Skeletal muscle tissue (tissue), 4 donors: ENCODE data around the gene CSNK1G2. TPM values are rescaled to one million over a fixed set of nuclear protein-coding genes. Genes with fewer than 3 reads are reported as not detected.

Experiments
- H3K27ac ChIP-seq: one replicate; pipeline ENCODE4 v1.7.0; 2013; ENCODE audit warnings: mild to moderate bottlenecking, low read depth, low read length, inconsistent platforms
- H3K27me3 ChIP-seq, 3 donors: one replicate each; pipeline ENCODE4 v1.7.0; 2013; ENCODE audit warnings: low read length in 3 of 3; ENCODE audit not compliant: control insufficient read depth in 3 of 3, insufficient read depth in 3 of 3
- H3K36me3 ChIP-seq, 3 donors: one replicate each; pipeline ENCODE4 v1.7.0; 2013; ENCODE audit warnings: low read length in 3 of 3; ENCODE audit not compliant: control insufficient read depth in 3 of 3, insufficient read depth in 3 of 3
- H3K4me1 ChIP-seq, 3 donors: one replicate each; pipeline ENCODE4 v1.7.0; 2013; ENCODE audit warnings: low read length in 3 of 3, mild to moderate bottlenecking in 3 of 3; ENCODE audit not compliant: control insufficient read depth in 3 of 3, insufficient read depth in 3 of 3
- H3K4me3 ChIP-seq, 3 donors: one replicate each; pipeline ENCODE4 v1.7.0; 2013; ENCODE audit warnings: low read length in 3 of 3
- H3K9ac ChIP-seq, 3 donors: one replicate each; pipeline ENCODE4 v1.7.0; 2013; ENCODE audit warnings: low read length in 3 of 3, mild to moderate bottlenecking in 3 of 3, moderate library complexity in 2 of 3, low read depth in 1 of 3
- H3K9me3 ChIP-seq, 3 donors: one replicate each; pipeline ENCODE4 v1.7.0; 2013; ENCODE audit warnings: low read length in 3 of 3; ENCODE audit not compliant: control insufficient read depth in 3 of 3
- total RNA-seq: library from RNA; depleted of rRNA; stranded (reverse); fragments of >200 nt; gene quantifications from one replicate; pipeline ENCODE4 v1.2.3, GENCODE V29; 2014
- donor health status: Osteomylitis.

CSNK1G2 gene
- total RNA-seq, 1 donor from 2014 or later, result 24.0 TPM

DNA sequence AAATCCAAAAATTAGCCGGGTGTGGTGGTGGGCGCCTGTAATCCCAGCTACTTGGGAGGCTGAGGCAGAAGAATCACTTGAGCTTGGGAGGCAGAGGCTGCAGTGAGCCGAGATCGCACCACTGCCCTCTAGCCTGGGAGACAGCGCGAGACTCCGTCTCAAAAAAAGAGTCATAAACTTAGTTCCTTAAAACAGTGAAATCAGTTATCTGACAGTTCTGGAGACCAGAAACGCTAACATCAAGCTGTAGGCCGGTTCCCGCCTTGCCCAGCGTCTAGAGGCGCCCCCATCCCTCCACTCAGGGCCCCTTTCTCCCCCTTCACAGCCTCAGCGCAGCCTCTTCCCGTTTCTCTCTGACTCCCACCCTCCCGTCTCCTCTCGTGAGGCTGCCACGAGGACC, 23.8 kb upstream of the CSNK1G2 start:
- no peak overlapping the region for H3K9ac ChIP-seq
- peaks cover 26 to 29% (median 27%) of the 10 kb centered on the region in 3 donors for H3K36me3 ChIP-seq
- H3K9me3 ChIP-seq, result no peaks in the 10 kb centered on the region
- H3K4me1 ChIP-seq, result no peaks in the 10 kb centered on the region
- no peak overlapping the region for H3K4me3 ChIP-seq
- H3K27ac ChIP-seq, result no peak overlapping the region
- no peaks in the 10 kb centered on the region for H3K27me3 ChIP-seq

DNA sequence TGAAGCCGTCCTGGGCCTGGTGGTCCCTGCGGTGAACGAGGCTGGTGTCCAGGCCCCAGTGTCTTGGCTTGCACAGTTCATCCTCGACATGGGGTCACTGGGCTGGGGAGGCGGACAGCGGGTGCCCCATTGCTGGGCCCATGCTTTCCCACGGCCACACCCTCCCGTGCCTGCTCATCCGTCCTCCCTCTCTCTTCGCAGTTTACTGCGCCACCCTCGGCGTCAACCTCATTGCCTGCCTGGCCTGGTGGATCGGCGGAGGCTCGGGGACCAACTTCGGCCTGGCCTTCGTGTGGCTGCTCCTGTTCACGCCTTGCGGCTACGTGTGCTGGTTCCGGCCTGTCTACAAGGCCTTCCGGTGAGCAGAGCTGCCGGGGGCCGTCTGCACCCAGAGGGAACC, 23.0 kb upstream of the CSNK1G2 start:
- no peaks in the 10 kb centered on the region for H3K27me3 ChIP-seq
- no peaks in the 10 kb centered on the region for H3K9me3 ChIP-seq
- H3K27ac ChIP-seq, result no peak overlapping the region
- peaks cover 29 to 34% (median 30%) of the 10 kb centered on the region in 3 donors for H3K36me3 ChIP-seq
- H3K4me1 ChIP-seq, result no peaks in the 10 kb centered on the region
- H3K4me3 ChIP-seq, result no peak overlapping the region
- no peak overlapping the region for H3K9ac ChIP-seq

DNA sequence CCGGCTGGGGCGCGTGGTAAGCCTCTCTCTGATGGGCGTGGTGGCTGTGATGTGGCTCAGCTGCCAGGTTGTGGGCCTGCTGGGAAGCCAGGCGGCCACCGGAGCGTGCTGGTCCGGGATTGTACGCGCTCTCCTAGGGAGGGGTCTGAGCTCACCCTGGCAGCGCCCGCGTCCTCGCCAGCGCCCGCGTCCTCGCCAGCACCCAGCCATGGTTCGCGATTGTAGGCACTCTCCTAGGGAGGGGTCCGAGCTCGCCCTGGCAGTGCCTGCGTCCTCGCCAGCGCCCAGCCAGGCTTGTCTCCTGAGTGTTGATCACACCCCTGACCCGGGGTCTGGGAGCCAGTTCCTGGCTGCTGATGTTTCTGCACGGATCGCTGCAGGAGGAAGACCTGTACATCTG, 22.0 kb upstream of the CSNK1G2 start:
- peaks cover 26 to 40% (median 34%) of the 10 kb centered on the region in 3 donors for H3K36me3 ChIP-seq
- no peaks in the 10 kb centered on the region for H3K9me3 ChIP-seq
- no peak overlapping the region for H3K9ac ChIP-seq
- no peaks in the 10 kb centered on the region for H3K4me1 ChIP-seq
- no peak overlapping the region for H3K27ac ChIP-seq
- no peak overlapping the region for H3K4me3 ChIP-seq
- H3K27me3 ChIP-seq, result no peaks in the 10 kb centered on the region

DNA sequence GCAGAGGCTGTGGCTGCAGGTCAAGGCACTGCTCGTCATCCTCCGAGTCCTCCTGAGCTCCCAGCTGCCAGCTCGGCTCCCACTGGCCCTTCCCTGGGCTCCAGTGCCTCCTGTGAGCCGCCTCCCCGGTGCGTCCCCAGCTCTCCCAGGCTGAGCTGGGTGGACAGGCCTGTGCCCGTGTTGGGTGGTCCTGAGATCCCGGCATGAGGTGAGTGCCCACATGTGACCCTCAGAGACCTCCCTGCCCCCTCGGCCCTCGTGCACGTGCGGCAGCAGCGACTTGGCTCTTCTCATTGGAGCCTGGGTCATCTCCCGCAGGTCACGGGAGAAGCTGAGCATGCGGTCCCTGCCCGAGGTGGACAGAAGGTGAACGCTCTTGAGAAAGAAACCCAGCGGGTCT, 20.3 kb upstream of the CSNK1G2 start:
- H3K4me1 ChIP-seq, result no peaks in the 10 kb centered on the region
- no peaks in the 10 kb centered on the region for H3K9me3 ChIP-seq
- no peak overlapping the region for H3K9ac ChIP-seq
- no peaks in the 10 kb centered on the region for H3K27me3 ChIP-seq
- no peak overlapping the region for H3K4me3 ChIP-seq
- peaks cover 32 to 45% (median 34%) of the 10 kb centered on the region in 3 donors for H3K36me3 ChIP-seq
- H3K27ac ChIP-seq, result no peak overlapping the region

DNA sequence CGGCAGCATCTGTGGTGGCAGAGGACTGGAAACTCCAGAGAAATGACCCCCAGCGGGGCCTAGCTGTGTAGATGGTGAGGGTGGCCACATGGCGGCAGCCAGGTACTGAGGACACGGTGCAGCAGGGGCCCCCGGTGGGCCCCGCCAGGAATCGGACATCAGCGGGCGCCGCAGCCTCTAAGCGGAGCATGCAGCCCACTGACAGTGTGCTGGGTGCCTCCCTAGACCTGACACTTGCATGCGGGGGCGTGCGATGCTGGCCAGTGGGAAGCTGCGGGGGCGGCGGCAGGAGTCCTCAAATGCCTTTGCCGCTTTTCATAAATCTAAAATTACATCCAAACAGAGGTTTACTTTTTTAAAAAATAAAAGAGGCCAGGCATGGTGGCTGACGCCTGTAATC, 19.6 kb upstream of the CSNK1G2 start:
- peaks cover 32 to 45% (median 34%) of the 10 kb centered on the region in 3 donors for H3K36me3 ChIP-seq
- no peak overlapping the region for H3K27ac ChIP-seq
- H3K27me3 ChIP-seq, result no peaks in the 10 kb centered on the region

DNA sequence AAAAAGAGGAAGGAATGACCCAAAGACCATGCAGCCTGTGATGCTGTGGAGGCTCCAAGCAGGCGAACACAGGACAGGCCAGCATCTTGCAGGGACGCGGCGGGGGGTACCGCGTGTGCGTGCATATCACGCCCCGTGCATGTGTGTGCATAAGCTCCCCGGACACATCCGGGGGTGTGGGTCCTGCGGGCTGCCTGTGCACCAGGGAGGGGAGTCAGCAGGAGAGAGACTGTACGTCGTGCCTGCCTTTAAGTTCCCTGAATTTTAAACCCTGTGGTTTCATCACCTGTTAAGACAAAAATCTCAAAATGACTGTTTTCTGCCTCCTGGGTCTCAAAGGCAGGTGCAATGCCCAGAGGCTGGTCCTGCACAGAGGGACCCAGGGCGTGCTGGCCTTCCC, 19.1 kb upstream of the CSNK1G2 start:
- Histone ChIP-seq H3K36me3 (peaks cover 32 to 45% (median 34%) of the 10 kb centered on the region in 3 donors), H3K9me3 (no peaks in the 10 kb centered on the region)

More for the DNA sequence above, 19.6 kb upstream of the CSNK1G2 start:
- no peak overlapping the region for H3K9ac ChIP-seq
- H3K4me3 ChIP-seq, result no peak overlapping the region
- no peaks in the 10 kb centered on the region for H3K9me3 ChIP-seq
- H3K4me1 ChIP-seq, result no peaks in the 10 kb centered on the region

DNA sequence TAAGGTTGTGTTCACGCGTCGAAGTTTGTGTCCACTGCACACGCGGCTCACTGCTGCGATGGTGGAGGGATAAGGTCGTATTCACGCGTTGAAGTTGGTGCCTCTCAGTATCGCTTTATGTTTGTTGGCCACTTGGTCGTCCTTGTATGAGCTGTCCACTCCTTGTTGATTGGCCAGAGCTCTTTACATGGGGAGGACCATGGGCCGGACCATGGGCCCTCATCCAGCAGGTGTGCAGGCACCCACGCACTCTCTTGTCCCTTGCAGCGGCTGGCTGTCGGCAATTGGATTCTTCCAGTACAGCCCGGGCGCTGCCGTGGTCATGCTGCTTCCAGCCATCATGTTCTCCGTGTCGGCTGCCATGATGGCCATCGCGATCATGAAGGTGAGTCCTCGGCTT, 18.2 kb upstream of the CSNK1G2 start:
- H3K36me3 ChIP-seq, result peaks cover 30 to 42% (median 32%) of the 10 kb centered on the region in 3 donors
- no peaks in the 10 kb centered on the region for H3K9me3 ChIP-seq
- H3K4me1 ChIP-seq, result no peaks in the 10 kb centered on the region
- no peak overlapping the region for H3K4me3 ChIP-seq
- no peak overlapping the region for H3K27ac ChIP-seq
- H3K9ac ChIP-seq, result no peak overlapping the region
- no peaks in the 10 kb centered on the region for H3K27me3 ChIP-seq

More for the DNA sequence above, 19.1 kb upstream of the CSNK1G2 start:
- Histone ChIP-seq H3K27ac (no peak overlapping the region), H3K9ac (no peak overlapping the region), H3K4me3 (no peak overlapping the region), H3K27me3 (no peaks in the 10 kb centered on the region), H3K4me1 (no peaks in the 10 kb centered on the region)

DNA sequence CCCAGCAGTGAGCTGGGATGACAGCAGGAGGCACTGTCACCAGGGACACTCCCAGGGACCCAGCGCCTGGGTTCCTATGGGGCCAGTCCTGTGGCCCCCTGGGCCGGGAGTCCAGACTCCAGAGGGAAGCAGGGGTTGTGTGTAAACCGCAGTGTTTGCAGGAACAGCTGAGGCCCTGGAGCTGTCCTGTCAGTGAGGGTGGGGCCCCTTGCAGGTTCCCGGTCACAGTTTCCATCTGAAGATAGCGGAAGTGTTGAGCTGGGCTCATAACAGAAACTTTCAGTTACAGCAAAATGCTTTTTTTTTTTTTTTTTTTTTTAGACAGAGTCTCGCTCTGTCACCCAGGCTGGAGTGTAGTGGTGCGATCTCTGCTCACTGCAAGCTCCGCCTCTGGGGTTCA, 17.7 kb upstream of the CSNK1G2 start:
- Histone ChIP-seq H3K27ac (no peak overlapping the region), H3K9me3 (no peaks in the 10 kb centered on the region), H3K4me1 (no peaks in the 10 kb centered on the region), H3K4me3 (no peak overlapping the region), H3K36me3 (peaks cover 25 to 37% (median 30%) of the 10 kb centered on the region in 3 donors), H3K9ac (no peak overlapping the region), H3K27me3 (no peaks in the 10 kb centered on the region)

DNA sequence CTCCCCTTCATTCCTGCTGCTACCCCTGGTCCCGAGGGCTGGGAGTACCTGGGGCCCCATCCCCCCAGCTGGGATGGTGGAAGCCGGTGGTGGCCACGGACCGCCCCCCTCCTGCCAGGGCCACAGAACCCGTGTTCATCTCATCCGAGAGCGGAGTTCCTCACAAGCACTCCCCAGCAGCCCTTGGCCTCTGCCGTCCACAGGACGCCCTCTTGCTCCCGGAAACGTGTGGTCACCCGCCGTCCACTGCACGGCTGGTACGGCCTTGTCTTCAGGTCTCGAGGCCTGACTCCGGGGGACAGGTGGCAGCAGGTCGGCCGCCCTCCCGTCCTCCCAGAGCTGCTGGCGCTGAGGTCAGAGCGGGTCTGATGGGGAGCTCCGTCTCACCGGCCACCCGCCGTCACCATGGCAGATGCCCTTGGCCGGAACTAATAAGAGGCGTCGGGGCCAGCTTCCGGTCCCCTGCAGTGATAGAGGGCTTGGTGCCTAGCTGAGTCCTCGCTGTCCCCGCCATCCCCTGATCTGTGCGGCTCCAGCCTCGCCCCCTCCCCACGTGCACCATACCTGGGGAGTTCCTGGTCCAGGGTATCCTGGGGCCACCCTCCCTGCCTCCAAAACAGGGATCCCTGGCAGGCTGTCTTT, 16.5 kb upstream of the CSNK1G2 start:
- Histone ChIP-seq H3K9ac (no peak overlapping the region), H3K27me3 (no peaks in the 10 kb centered on the region), H3K4me1 (peaks cover 4% of the 10 kb centered on the region in 3 donors), H3K27ac (no peak overlapping the region), H3K36me3 (peaks cover 21 to 36% (median 23%) of the 10 kb centered on the region in 3 donors), H3K4me3 (no peak overlapping the region), H3K9me3 (no peaks in the 10 kb centered on the region)

DNA sequence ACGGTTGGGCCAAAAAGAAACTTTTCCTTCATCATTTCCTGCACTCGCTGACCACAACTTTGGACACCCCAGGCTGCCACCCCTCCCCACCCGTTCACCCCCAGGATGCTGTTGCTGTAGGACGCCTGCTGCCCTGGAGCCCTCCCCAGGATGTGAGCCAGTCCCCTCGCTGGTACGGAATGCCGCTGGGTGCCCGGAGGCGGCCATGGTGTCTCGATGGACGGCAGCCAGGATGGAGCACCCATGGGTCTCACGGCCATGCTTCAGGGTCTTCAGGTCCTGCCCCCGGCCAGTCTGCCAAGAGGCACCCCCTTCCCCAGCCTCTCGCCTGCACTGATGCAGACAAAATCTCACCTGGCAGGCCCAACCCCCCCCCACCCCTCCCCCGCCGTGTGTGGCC, 15.4 kb upstream of the CSNK1G2 start:
- peaks cover 11 to 12% (median 12%) of the 10 kb centered on the region in 3 donors for H3K4me1 ChIP-seq
- peaks cover 15 to 28% (median 17%) of the 10 kb centered on the region in 3 donors for H3K36me3 ChIP-seq

More for the DNA sequence above, 15.4 kb upstream of the CSNK1G2 start:
- no peaks in the 10 kb centered on the region for H3K9me3 ChIP-seq
- H3K9ac ChIP-seq, result no peak overlapping the region
- peaks cover 0 to 4% (median 3%) of the 10 kb centered on the region in 3 donors for H3K27me3 ChIP-seq
- H3K27ac ChIP-seq, result no peak overlapping the region
- H3K4me3 ChIP-seq, result no peak overlapping the region
